PC-9 (cell line): ENCODE results near the gene ADAMTSL2. TPM values are rescaled to one million over a fixed set of nuclear protein-coding genes. Genes with fewer than 3 reads are reported as not detected.

Experiments used
- Bru-seq: library from RNA; stranded (reverse); fragments of 400-500 nt; gene quantifications from one replicate; lab custom pipeline; 2021; lab: Mats Ljungman, UMichigan
- BruChase-seq, 2 experiments: library from RNA; stranded (reverse); fragments of 400-500 nt; gene quantifications; one replicate each; lab custom pipeline; 2021; lab: Mats Ljungman, UMichigan
- BruUV-seq: library from RNA; stranded (reverse); fragments of 400-500 nt; replicated peaks from 2 replicates; lab custom pipeline; 2021; lab: Mats Ljungman, UMichigan
- CTCF ChIA-PET: fragments of 300-600 bp; sonication (Branson Sonifier 250); formaldehyde crosslinking; loops from one replicate; lab custom pipeline; 2022; ENCODE audit warnings: antibody characterized with exemption; lab: Charles Lee
- POLR2A ChIA-PET: fragments of 300-600 bp; sonication (Branson Sonifier 250); formaldehyde crosslinking; loops from one replicate; lab custom pipeline; 2022; ENCODE audit warnings: antibody characterized with exemption; ENCODE audit not compliant: unreplicated experiment; lab: Charles Lee
- DNase-seq, 2 experiments: peaks; one replicate each; pipeline versions ENCODE4 v3.0.0 to v3.0.0-alpha.2; 2015 to 2022; ENCODE audit warnings: mixed read lengths in 1 of 2
- H2AFZ ChIP-seq: fragments of 200-600 bp; sonication (generic); 2 replicates; pipeline ENCODE4 v1.8.1; 2017; ENCODE audit warnings: antibody characterized with exemption
- H3F3A ChIP-seq: fragments of 200-600 bp; sonication (generic); 2 replicates; pipeline ENCODE4 v1.8.1; 2017; ENCODE audit warnings: antibody characterized with exemption, mild to moderate bottlenecking, low read depth; ENCODE audit not compliant: insufficient read depth
- H3K27ac ChIP-seq: fragments of 200-600 bp; sonication (generic); 2 replicates; pipeline ENCODE4 v1.6.1; 2016; ENCODE audit warnings: mixed run types
- H3K27me3 ChIP-seq: fragments of 200-600 bp; sonication (generic); 2 replicates; pipeline ENCODE4 v1.6.1; 2016; ENCODE audit warnings: low read depth, mixed run types; ENCODE audit not compliant: insufficient read depth
- H3K36me3 ChIP-seq: fragments of 200-600 bp; sonication (generic); 2 replicates; pipeline ENCODE4 v1.6.1; 2016; ENCODE audit warnings: low read depth, mixed run types
- H3K4me1 ChIP-seq: fragments of 200-600 bp; sonication (generic); replicated peaks from 2 replicates; pipeline ENCODE4 v1.6.1; 2016; ENCODE audit warnings: mixed run types; ENCODE audit not compliant: insufficient read depth
- H3K4me2 ChIP-seq: fragments of 200-600 bp; sonication (generic); 2 replicates; pipeline ENCODE4 v1.6.1; 2017; ENCODE audit warnings: mixed run types
- H3K4me3 ChIP-seq: fragments of 200-600 bp; sonication (generic); 2 replicates; pipeline ENCODE4 v1.6.1; 2016; ENCODE audit warnings: mixed run types
- H3K79me2 ChIP-seq: fragments of 200-600 bp; sonication (generic); 2 replicates; pipeline ENCODE4 v1.6.1; 2017; ENCODE audit warnings: low read depth, mixed run types
- H3K9me2 ChIP-seq: fragments of 200-600 bp; sonication (generic); 2 replicates; pipeline ENCODE4 v1.8.1; 2017; ENCODE audit warnings: mild to moderate bottlenecking; ENCODE audit not compliant: insufficient read depth
- H3K9me3 ChIP-seq: fragments of 200-600 bp; sonication (generic); 2 replicates; pipeline ENCODE4 v1.8.1; 2016; ENCODE audit warnings: low read depth; ENCODE audit not compliant: insufficient read depth
- H4K20me1 ChIP-seq: fragments of 200-600 bp; sonication (generic); 2 replicates; pipeline ENCODE4 v1.8.1; 2017; ENCODE audit not compliant: insufficient read depth
- CTCF ChIP-seq: fragments of 200-600 bp; sonication (generic); conservative IDR thresholded peaks from 2 replicates; pipeline ENCODE4 v1.6.1; 2017; ENCODE audit warnings: mixed run types, antibody characterized with exemption, mild to moderate bottlenecking, moderate library complexity
- EZH2 ChIP-seq: fragments of 200-600 bp; sonication (generic); IDR thresholded peaks from 2 replicates; pipeline ENCODE4 v1.8.0; 2017; ENCODE audit warnings: antibody characterized with exemption, low read depth
- intact Hi-C: fragments of 100-400 bp; cut with micrococcal nuclease; formaldehyde crosslinking; loops from one replicate; pipeline ENCODE4 v1.10.0; 2022; ENCODE audit not compliant: unreplicated experiment
- long read RNA-seq: library from polyadenylated mRNA; stranded (forward); transcript quantifications from one replicate; pipeline ENCODE4 v2.0.0, GENCODE V29; 2022
- total RNA-seq: library from RNA; stranded (reverse); gene quantifications from 2 replicates; pipeline ENCODE4 v1.2.3, GENCODE V29; 2021

ADAMTSL2 gene
- total RNA-seq (0.39 and 0.50 TPM in 2 replicates), Bru-seq, nascent RNA (percentile 12 among the genes with signal in this experiment), BruChase-seq, experiment 1, labeled RNA remaining after a 2-hour chase (percentile 10 among the genes with signal in this experiment), BruChase-seq, experiment 2, labeled RNA remaining after a 6-hour chase (percentile 11 among the genes with signal in this experiment)
- long read RNA-seq, partial matches to known transcripts, result 1 of 1 reads
- long read RNA-seq, other reads (novel, unspliced or antisense), result 0 of 1 reads

- POLR2A ChIA-PET, result no interaction called here
- BruUV-seq, result no TSS peak
- CTCF ChIA-PET, result interaction anchor here (0.7 kb wide), 1 partner anchor 49 kb away, joined by 6 read pairs; no protein-coding TSS in a partner anchor
Measured at GRCh38 chr9:133534346-133535291, at the start of gene ADAMTSL2. Gene ADAMTSL2 (plus strand): TSS chr9:133534704. CDS start chr9:133536713, 2,009 bp downstream.

GRCh38 chr9:133485531-133486260, 48.8 kb upstream of the ADAMTSL2 start:
- no peaks in the 10 kb centered on the region for H3K9me2 ChIP-seq
- H3K4me1 ChIP-seq, result peaks cover 38% of the 10 kb centered on the region
- TF ChIP-seq CTCF, result no peak
- no peak for TF ChIP-seq EZH2
- BruUV-seq, result no TSS peak
- H3K36me3 ChIP-seq, result no peaks in the 10 kb centered on the region
- DNase-seq, result no peak
- H3K4me3 ChIP-seq, result peak overlapping the region; percentile 7; the same call in 1 of the 2 replicates
- no peaks in the 10 kb centered on the region for H3K79me2 ChIP-seq
- peaks cover 20% of the 10 kb centered on the region for H3K27me3 ChIP-seq
- CTCF ChIA-PET, result interaction anchor here (0.5 to 1.2 kb wide), 6 partner anchors 120 to 454 kb away, joined by 3 to 7 read pairs (median 4); partner anchors contain the start of genes SURF1 and SURF2
- no peak overlapping the region for H3K27ac ChIP-seq
- H4K20me1 ChIP-seq, result no peaks in the 10 kb centered on the region
- no peak overlapping the region for H2AFZ ChIP-seq
- POLR2A ChIA-PET, result interaction anchor here (0.6 to 0.8 kb wide), 2 partner anchors 208 to 304 kb away, joined by 3 to 4 read pairs; no protein-coding TSS in a partner anchor
- peaks cover 12% of the 10 kb centered on the region; the same call in 1 of the 2 replicates for H3F3A ChIP-seq
- peak overlapping the region; percentile 60 for H3K4me2 ChIP-seq
- intact Hi-C loops, result loop anchor here (1.0 to 5.0 kb wide), 6 partner anchors 78 to 508 kb away; partner anchors contain the start of genes SURF1 and SURF2
- no peaks in the 10 kb centered on the region for H3K9me3 ChIP-seq

More at GRCh38 chr9:133534346-133535291, at the start of gene ADAMTSL2:
- H3K9me3 ChIP-seq, result no peaks in the 10 kb centered on the region
- peaks cover 98% of the 10 kb centered on the region for H3K27me3 ChIP-seq
- intact Hi-C loops, result loop anchor here (5.0 kb wide), 1 partner anchor 563 kb away; no protein-coding TSS in a partner anchor
- H3K79me2 ChIP-seq, result no peaks in the 10 kb centered on the region
- TF ChIP-seq EZH2 (no peak), CTCF (no peak)
- no peak within 1 kb of the TSS for H3K27ac ChIP-seq
- no peak within 1 kb of the TSS for H3K4me2 ChIP-seq
- H3K9me2 ChIP-seq, result no peaks in the 10 kb centered on the region
- H3K4me3 ChIP-seq, result no peak within 1 kb of the TSS
- peaks cover 4% of the 10 kb centered on the region; the same call in 1 of the 2 replicates for H4K20me1 ChIP-seq
- no peaks in the 10 kb centered on the region for H3K4me1 ChIP-seq
- no peaks in the 10 kb centered on the region for H3K36me3 ChIP-seq
- H3F3A ChIP-seq, result no peaks in the 10 kb centered on the region
- no peak for DNase-seq
- H2AFZ ChIP-seq, result no peak within 1 kb of the TSS
